CD4-positive, alpha-beta T cell treated with Interleukin-1 beta for 1 hour (primary cell): Measurements from ENCODE around the gene AGTRAP.

Source experiments
- DNase-seq, 2 donors: peaks; one replicate each; pipeline ENCODE4 v3.0.0-alpha.2; 2020 to 2022

Gene AGTRAP

GRCh38 chr1:11735854-11736745 is at the start of gene AGTRAP:
AGTRAP (plus strand) TSS chr1:11736136; CDS start chr1:11736209, 73 bp downstream.
- DNase-seq: peak; percentile 87 to 92

GRCh38 chr1:11688506-11688905 is 47.4 kb upstream of the AGTRAP start:
- no peak for DNase-seq

GRCh38 chr1:11690397-11691301 is 45.3 kb upstream of the AGTRAP start:
- DNase-seq: no peak

- DNase-seq: no peak
Observed at GRCh38 chr1:11691302-11691914, 44.5 kb upstream of the AGTRAP start, which contains the start of gene DRAXIN. DRAXIN (plus strand) TSS chr1:11691710; CDS start chr1:11706259, 14,549 bp downstream.

- no peak for DNase-seq
Observed at GRCh38 chr1:11691928-11692711, 43.8 kb upstream of the AGTRAP start.

GRCh38 chr1:11693024-11693590 is 42.8 kb upstream of the AGTRAP start:
- DNase-seq: peak; percentile 45 to 57

- DNase-seq: no peak
Observed at GRCh38 chr1:11693917-11694316, 42.0 kb upstream of the AGTRAP start.

- DNase-seq: no peak
Observed at GRCh38 chr1:11695861-11696260, 40.1 kb upstream of the AGTRAP start.

GRCh38 chr1:11697188-11697892 is 38.6 kb upstream of the AGTRAP start:
- DNase-seq: no peak

GRCh38 chr1:11697893-11698210 is 38.1 kb upstream of the AGTRAP start:
- DNase-seq: no peak

- DNase-seq: no peak
Observed at GRCh38 chr1:11700601-11701467, 35.1 kb upstream of the AGTRAP start.

GRCh38 chr1:11701551-11701961 is 34.4 kb upstream of the AGTRAP start:
- no peak for DNase-seq

- DNase-seq: no peak
Observed at GRCh38 chr1:11701981-11702803, 33.7 kb upstream of the AGTRAP start.

- no peak for DNase-seq
Observed at GRCh38 chr1:11703357-11704193, 32.4 kb upstream of the AGTRAP start.

GRCh38 chr1:11704194-11704529 is 31.8 kb upstream of the AGTRAP start:
- no peak for DNase-seq

GRCh38 chr1:11704691-11705475 is 31.1 kb upstream of the AGTRAP start:
- DNase-seq: no peak

- no peak for DNase-seq
Observed at GRCh38 chr1:11705596-11705995, 30.3 kb upstream of the AGTRAP start.

- DNase-seq: no peak
Observed at GRCh38 chr1:11706292-11706691, 29.6 kb upstream of the AGTRAP start.
